IPS DF 4.7 (cell line): ENCODE data around the gene C2CD4D.
"Not testable (repeated sequence)": the region's sequence is repeated elsewhere in the genome, so short reads cannot be mapped to it uniquely, and the experiment has no call there.

Experiments
- DNase-seq: peaks from one replicate; pipeline ENCODE4 v3.0.0-alpha.2; 2013; ENCODE audit warnings: low spot score; ENCODE audit errors: extremely low read depth

C2CD4D gene

DNA sequence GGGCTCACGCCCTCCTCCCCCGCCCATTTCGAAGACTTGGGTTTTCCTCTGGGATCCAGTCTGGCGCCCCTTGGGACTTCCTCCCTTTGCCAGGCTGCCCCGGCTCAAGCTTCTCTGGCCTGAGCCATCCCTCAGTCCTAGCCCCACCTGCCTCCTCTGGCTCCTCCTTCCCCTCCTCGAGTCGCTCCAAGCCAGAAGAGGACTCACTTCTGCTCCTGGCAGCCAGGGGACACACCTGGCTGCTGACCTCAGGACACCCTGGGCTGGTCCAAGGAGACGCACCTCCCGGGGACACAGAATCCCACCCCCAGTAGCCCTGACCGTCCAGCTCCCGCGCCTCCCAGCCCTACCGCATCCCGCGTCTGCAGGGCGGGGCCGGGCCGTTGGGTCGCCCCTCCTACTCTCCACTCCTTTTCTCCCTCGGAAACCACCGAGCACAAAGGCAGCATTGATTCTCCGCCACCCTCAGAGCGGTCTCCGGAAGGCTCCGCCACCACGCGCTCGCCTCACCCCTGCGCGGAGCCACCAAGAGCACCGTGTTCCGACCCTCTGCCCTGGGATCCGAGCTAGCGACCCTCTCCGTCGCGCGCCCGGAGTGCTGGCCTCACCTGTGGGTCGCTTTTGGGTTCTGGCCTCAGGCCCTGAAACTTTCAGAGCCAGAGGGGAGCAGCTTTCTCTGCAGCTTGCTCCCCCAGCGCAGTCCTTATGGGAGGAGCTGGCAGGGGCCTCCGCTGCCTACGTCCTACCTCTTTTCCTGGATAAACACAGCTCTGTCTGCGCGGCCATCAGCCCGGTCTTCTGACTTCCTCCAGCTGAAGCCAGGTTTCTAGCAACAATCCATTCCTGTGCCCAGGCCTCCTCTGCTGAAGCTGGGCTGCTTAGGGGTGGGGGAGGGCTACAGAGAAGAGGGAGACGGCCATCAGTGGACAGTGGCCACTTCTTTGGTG is at the start of gene C2CD4D:
C2CD4D (minus strand) TSS at position 364 of the 947 bp plus-strand sequence. CDS start 831 bp downstream, outside the sequence.
- no peak for DNase-seq

DNA sequence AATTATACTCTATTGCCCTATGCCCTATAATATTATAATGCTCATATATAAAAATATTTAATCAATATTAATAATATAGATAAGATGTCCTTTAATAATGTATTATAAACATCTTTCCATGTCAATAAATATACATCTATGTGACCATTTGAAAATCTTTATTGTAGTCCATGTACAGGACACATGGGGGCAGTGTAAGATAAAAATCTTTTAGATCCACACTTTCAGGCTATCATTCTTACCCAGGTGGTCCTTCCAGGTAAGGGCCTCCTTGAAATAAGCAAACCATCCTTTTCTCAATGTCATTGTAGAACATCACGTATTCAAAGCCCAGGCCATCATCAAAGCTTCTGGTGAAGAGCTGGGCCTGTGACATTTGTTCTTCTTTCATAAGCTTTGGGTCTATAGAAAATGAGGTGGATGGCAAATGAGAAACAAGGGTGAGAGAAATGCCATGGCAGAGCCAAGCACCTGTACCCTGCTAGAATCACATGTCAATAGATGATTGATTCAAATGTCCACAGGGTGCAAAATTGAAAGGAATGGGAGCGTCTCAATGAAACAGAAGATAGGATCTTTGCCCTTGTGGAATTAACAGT is 49.5 kb upstream of the C2CD4D start:
- DNase-seq = no peak

DNA sequence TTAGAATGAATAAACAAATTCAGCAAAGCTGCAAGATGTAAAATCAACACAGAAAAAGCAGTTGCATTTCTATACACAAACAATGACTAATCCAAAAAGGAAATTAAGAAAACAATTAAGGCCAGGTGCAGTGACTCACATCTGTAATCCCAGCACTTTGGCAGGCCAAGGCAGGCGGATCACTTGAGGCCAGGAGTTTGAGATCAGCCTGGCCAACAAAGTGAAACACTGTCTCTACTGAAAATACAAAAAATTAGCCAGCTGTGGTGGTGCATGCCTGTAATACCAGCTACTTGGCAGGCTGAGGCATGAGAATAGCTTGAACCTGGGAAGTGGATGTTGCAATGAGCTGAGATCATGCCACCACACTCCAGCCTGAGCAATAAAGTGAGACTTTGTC is 47.4 kb upstream of the C2CD4D start:
- no peak for DNase-seq

DNA sequence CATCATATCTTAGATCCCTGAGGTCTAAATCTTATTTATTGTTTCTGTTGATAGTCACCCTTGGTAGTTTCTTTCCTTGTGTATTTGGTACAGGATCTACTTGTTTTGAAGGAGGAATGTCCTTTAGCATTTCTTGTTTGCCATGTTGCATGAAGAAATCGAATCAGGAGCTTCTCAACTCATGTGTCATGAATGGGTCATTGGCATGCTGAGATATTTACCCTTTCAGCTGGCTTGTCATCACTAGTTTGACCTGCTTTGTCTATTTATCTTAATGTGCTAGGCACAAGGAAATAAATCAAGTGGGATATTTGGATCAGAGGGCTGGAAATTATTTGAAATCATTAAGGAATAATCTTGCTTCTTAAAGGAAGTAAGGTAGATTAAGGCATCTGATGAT is 45.9 kb upstream of the C2CD4D start:
- no peak for DNase-seq

DNA sequence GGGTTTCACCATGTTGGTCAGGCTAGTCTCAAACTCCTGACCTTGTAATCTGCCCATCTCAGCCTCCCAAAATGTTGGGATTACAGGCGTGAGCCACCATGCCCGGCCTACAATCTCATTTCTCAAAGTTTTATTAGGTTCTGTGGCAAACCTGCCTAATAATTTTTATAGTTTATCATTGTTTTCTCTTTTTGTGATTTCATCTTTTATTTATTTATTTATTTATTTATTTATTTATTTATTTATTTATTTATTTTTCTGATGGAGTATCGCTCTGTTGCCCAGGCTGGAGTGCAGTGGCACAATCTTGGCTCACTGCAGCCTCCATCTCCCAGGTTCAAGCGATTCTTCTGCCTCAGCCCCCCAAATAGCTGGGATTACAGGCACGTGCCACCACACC is 45.3 kb upstream of the C2CD4D start:
- DNase-seq = not testable (repeated sequence)

DNA sequence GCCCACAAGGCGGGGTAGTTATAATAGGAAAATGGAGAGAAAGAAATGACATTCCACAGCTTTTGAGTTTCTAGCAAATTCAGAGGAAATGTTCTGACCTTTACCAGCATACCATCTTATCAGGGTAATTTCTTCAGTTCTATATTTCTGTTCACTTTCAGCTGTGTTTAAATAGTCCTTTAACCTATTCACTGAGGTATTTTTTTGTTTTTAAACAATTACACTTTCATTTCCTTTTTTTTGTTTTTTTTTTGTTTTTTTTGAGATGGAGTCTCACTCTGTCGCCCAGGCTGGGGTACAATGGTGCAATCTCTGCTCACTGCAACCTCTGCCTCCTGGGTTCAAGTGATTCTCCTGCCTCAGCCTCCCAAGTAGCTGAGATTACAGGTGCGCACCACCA is 44.8 kb upstream of the C2CD4D start:
- not testable (repeated sequence) for DNase-seq

DNA sequence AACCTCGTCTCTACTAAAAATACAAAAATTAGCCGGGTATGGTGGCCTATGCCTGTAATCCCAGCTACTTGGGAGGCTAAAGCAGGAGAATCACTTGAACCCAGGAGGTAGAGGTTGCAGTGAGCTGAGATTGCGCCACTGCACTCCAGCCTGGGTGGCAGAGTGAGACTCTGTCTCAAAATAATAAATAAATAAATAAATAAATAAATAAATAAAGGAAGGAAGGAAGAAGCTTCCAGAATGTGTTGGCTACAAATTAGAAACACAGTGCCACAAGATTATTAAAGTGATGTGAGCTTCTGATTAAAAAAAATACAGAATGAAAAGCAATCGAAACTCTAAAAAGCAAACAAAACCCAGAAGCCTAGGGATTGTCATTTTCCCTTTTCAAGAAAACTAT is 44.3 kb upstream of the C2CD4D start:
- DNase-seq = not testable (repeated sequence)

DNA sequence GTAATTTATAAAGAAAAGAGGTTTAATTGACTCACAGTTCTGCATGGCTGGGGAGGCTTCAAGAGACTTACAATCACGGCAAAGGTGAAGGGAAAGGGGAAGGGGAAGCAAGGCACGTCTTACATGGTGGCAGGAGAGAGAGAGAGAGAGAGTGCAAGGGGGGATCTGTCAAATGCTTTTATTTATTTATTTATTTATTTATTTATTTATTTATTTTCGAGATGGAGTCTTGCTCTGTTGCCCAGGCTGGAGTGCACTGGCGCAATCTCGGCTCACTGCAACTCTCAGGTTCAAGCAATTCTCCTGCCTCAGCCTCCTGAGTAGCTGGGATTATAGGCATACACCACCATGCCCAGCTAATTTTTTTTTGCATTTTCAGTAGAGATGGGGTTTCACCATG is 43.3 kb upstream of the C2CD4D start:
- not testable (repeated sequence) for DNase-seq

DNA sequence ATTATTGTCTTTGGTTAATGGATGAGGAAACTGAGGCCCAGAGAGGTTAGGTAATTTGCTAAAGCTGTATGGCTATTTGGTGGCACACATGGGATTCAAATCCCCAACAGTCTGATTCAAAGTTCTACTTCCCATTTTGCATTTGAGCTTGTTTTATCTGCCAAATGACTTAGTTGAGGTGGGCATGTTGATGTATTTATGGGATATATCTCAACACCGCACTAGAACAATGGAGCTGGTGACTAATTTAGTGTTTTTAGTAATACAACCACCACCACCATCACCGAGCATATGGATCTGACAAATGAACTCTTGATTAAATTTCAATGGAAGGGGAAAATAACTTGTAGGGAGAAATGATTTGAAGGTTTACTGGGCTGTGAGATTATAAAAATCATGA is 42.8 kb upstream of the C2CD4D start:
- DNase-seq = no peak

DNA sequence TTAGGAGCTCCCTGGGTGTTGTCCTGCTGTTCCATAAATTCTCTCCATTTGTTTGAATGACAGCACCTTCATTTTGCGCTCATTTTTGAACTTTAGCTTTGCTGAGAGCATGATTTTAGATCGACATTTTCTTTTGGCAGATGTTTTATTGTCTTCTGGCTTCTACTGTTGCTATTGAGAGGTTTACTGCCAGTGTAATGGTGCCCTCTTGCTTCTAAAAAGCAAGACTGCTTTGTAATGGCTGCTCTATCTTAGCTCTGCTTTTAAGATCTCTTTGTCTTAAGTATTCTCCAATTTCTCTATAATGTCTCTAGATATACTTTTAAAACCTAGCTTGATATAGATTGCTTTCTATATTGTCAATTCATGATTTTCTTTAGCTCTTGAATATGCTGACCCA is 41.9 kb upstream of the C2CD4D start:
- no peak for DNase-seq

DNA sequence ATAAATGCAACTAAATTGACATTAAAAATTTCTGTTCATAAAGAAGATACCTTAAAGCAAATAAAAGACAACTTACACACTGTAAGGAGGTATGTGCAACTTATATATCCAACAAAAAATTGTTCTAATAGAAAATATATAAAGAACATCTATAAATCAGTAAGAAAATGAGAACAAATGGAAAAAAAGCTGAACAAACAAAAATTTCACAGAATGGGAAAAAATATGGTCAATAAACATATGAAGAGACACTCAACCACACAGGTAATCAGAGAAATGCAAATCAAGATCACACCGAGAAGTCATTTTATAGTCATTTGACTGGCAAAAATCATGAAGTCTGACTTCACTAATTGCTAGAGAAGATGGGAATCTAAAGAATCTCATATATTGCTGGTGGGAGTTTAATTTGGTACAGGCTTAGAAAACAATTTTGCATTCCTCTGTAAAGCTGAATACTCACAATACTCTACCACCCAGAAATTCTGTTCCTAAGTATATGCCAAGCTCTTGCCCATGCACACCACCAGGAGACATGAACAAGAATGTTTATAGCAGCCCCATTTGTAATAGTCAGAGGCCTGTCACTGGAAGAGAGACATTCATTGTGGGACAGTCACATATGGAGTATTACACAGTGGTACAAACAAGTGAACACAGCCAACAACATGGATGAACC is 35.9 kb upstream of the C2CD4D start:
- no peak for DNase-seq

DNA sequence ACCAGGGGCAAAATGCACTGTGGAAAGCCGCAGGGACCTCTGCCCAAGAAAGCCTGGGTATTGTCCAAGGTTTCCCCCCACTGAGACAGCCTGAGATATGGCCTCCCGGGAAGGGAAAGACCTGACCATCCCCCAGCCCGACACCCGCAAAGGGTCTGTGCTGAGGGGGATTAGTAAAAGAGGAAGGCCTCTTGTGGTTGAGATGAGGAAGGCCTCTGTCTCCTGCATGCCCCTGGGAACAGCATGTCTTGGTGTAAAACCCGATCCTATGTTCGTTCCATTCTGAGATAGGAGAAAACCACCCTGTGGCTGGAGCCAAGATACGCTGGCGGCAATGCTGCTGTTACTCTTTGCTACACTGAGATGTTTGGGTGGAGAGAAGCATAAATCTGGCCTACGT is 33.2 kb upstream of the C2CD4D start:
- not testable (repeated sequence) for DNase-seq

DNA sequence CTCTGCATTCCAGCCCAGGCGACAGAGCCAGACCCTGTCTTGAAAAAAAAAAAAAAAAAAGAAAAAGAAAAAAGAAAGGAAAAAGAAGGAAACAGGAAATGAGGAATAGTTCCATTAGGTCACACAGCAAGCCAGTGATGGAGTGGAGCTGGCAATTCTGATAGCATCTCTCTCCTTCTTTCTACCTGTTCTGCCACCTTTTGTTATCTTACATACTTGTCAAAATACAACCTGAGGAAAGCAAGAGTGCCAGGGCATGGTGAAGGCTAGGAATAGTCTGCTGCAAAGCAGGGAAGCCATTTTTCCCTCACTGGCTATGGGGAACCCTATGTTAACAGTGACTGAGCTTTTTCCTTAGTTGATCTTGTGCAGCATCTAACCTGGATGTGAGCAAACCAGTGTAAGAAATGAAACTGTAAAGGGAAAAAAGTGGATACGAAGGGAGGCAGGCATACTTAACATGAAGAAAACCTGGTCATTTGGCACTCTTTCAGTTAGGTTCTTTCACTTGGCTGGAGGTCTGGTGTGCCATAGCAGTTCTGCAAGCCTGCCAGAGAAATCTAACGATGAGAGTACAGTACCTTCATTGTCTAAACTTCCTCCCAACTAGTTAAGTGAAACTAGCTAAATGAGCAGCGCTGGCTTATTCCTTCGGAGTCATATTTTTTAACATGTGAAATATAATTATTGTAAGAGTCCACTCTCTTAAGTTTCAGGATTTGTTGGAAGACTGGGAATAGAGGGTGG is 31.8 kb upstream of the C2CD4D start:
- no peak for DNase-seq

DNA sequence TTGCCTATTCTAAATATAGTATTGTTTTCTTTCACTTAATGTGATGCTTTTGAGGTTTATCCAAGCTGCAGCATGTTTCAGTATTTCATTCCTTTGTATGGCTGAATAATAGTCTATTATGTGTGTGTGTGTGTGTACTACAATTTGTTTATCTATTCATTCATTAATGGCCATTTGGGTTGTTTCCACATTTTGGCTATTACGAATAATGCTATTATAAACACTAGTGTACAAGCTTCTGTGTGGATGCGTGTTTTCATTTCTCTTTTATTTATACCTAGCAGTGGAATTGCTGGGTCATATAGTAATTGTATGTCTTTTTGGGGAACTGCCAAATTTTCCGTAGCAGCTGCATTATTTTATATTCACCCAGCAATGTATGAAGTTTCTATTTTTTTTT is 28.9 kb upstream of the C2CD4D start:
- no peak for DNase-seq

DNA sequence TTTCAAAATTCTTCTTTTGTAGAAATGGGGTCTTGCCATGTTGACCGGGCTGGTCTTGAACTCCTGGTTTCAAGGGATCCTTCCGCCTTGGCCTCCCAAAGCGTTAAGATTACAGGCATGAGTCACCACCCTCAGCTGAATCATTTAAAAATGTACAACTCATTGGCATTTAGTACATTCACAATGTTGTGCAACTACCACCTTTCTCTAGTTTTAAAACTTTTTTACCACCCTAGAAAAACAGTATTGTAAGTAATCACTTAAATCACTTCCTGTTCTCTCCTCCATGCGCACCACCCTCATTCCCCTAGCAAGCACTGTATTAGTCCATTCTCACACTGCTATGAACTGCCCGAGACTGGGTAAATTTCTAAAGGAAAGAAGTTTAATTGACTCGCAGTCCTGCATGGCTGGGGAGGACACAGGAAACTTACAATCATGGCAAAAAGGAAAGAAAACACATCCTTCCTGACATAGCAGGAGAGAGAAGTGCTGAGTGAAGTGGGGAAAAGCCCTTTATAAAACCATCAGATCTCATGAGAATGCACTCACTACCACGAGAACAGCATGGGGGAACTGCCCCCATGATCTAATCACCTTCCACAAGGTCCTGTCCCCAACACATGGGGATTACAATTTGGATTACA is 28.3 kb upstream of the C2CD4D start:
- DNase-seq = no peak

DNA sequence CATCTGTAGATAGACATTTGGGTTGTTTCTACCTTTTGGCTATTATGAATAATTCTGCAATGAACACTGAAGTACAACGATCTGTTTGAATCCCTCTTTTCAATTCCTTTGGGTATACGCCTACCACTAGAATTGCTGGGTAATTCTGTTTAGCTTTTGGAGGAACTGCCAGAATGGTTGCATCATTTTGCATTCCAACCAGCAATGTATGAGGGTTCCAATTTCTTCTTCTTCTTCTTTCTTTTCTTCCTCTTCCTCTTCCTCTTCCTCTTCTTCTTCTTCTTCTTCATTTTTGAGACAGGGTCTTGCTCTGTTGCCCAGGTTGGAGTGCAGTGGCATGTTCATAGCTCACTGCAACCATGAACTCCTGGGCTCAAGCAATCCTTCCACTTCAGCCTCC is 27.7 kb upstream of the C2CD4D start:
- no peak for DNase-seq

DNA sequence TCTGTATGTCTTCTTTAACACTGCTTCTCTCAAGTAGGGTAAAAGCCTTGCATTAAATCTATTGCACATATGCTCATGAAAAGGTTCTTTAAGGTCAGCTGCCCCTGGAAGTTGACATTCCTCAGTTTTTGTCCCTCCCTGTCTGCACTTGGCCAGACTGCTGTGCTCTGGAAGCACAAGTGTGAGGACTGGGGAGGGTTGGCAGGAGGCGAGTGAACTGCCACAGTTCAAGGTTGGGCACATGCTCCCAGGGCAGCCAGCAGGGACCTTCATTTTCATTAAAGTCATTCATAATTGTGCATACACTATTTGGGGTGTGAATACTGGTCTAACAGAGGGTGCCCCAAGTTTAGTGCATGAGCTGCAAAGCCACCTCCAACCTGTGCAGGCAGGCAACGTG is 24.8 kb upstream of the C2CD4D start:
- DNase-seq = no peak

DNA sequence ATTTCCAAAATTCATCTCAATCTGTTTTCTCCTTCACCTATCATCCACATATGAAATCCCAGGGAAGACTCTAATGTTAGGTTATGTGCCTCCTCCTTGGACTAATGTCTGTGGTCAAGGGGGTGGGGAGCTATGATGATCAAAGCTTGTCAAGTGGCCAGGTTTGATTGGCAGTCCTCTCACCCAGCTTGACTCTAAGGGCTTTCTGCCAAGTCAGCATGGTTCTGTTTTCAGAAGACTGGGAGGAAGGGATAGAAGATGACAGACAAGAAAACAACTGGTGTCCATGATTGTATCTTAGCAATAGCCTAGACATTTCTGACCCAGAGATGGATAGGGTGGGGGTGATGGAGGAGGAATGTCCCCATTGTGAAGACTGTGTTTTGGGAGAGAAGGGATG is 23.0 kb upstream of the C2CD4D start:
- DNase-seq = no peak

DNA sequence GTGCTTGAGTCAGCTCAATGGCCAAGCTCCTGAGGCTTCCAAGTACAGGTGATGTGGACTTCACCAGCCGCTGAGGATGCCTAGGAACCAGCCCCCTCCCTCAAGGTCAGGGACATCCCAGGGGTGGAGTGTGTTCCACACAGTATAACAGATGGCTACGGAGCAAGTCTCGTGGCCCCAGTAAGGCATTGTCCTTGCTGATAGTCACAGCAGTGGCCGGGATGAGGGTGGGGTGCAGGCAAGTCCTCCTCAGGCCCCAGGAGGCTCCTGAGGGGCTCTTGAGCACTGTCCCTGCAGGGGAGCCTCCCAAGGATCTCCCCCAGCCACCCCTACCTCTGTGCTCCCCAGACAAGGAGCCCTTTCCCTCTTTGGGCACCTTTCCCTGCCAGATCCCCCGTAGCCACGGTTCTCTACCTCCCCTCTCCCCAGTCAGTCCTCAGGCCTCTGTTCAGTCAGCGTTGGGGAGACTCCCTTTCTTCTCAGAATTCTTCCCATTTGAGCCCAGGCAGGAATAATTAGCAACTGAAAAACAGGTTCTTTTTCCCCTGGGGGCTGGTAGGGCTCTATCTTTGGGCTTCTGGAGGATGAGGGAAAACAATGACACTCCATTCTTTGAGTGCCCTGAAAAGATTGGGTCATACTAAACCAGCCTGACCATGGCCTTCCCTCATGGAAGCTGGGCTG is 21.0 kb upstream of the C2CD4D start:
- no peak for DNase-seq

DNA sequence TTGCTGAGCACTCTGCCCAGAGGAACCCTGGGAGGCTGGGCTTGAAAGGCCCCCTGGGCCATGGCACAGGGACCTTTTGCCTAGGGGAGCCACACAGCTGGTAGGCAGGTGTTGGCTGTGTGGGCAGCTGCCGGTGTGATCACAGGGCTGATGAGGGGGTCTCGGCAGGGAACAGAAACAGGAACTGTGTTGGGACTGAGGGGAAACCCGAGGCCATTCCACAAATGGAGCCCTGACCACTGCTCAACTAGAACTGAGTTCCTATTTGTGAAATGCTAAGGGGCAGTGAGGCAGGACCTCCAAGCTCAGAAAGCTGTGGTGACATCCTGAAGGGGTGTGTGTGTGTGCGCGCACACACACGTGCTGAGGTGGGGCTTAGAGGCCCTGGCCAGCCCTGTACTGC is 20.3 kb upstream of the C2CD4D start:
- no peak for DNase-seq
